ENCODE data around the gene HIF3A. TPM values are rescaled to one million over a fixed set of nuclear protein-coding genes. Genes with fewer than 3 reads are reported as not detected.

Gene HIF3A
- total and polyA plus RNA-seq, 2 donors (not counting 3 experiments of a cell fraction or from before 2014, with no cell fraction given) = 8.1 to 8.5 TPM

- dilution Hi-C loops (cut with MboI; ENCODE audit: extremely low pct_ligation_motif_present, low sequenced_read_pairs) (no loop called here), intact Hi-C loops (cut with micrococcal nuclease) (no loop called here)
- ChIA-PET POLR2A (no interaction called here), CTCF (interaction anchor here (1.3 to 1.5 kb wide), 2 partner anchors 10 to 101 kb away, joined by 3 read pairs; no protein-coding TSS in a partner anchor)
- no peak for DNase-seq (ENCODE audit: low read depth, low spot score)
- Histone ChIP-seq H3K9ac (replicated peaks; ENCODE audit: extremely low read depth, insufficient read depth, low read length) (no peak overlapping the region), H3K4me1 (ENCODE audit: control insufficient read depth, extremely low read depth, insufficient read depth, low read length) (no peaks in the 10 kb centered on the region), H4K20me1 (replicated peaks; ENCODE audit: control insufficient read depth, extremely low read depth, insufficient read depth, low read length) (no peaks in the 10 kb centered on the region), H2AFZ (ENCODE audit: low read depth, low read length) (no peak overlapping the region), H3K36me3 (ENCODE audit: control insufficient read depth in 2 of 2, extremely low read depth in 1 of 2, insufficient read depth in 2 of 2, low read length in 2 of 2) (peaks cover 24 to 34% of the 10 kb centered on the region in 2 experiments), H3K9me1 (replicated peaks; ENCODE audit: control insufficient read depth, extremely low read depth, insufficient read depth, low read length) (no peaks in the 10 kb centered on the region), H3K9me3 (replicated peaks; ENCODE audit: control insufficient read depth, insufficient read depth, low read length) (no peaks in the 10 kb centered on the region), H3K4me2 (ENCODE audit: insufficient read depth, low read length) (no peak overlapping the region), H3K79me2 (ENCODE audit: control insufficient read depth, insufficient read depth, low read length) (peaks cover 19% of the 10 kb centered on the region), H3K4me3 (replicated peaks in 1 of 3; ENCODE audit: insufficient read depth in 1 of 3, low read depth in 1 of 3, low read length in 3 of 3) (no peak overlapping the region), H3K27ac (ENCODE audit: insufficient read depth, low read depth, low read length) (no peak overlapping the region), H3K27me3 (ENCODE audit: control insufficient read depth in 2 of 2, insufficient read depth in 2 of 2, low read length in 2 of 2) (no peaks in the 10 kb centered on the region)
- no TSS peak for BruUV-seq (replicated peaks)
- no peak for TF ChIP-seq POLR2A (IDR thresholded peaks at IDR 0.05; ENCODE audit: low read depth, low read length)
- TF ChIP-seq FOS (IDR thresholded peaks at IDR 0.05; ENCODE audit: borderline replicate concordance, insufficient read depth, low read length) = no peak
- TF ChIP-seq EZH2 (IDR thresholded peaks at IDR 0.05; ENCODE audit: borderline replicate concordance, low read depth, low read length, severe bottlenecking) = no peak
- no peak for TF ChIP-seq MAX (IDR thresholded peaks at IDR 0.05; ENCODE audit: insufficient read depth, insufficient read length)
- no peak for TF ChIP-seq GATA2 (IDR thresholded peaks at IDR 0.05; ENCODE audit: insufficient read depth, insufficient read length, low read depth, low read length)
- TF ChIP-seq MYC (IDR thresholded peaks at IDR 0.05; ENCODE audit: low read depth, low read length) = no peak
- TF ChIP-seq POLR2AphosphoS5 (IDR thresholded peaks at IDR 0.05; ENCODE audit: insufficient read depth, low read depth, low read length) = no peak
- TF ChIP-seq CTCF (IDR thresholded peaks at IDR 0.05; ENCODE audit: extremely low read depth in 1 of 2, insufficient read depth in 1 of 2, low read depth in 1 of 2, low read length in 2 of 2) = no peak
- no peak for FAIRE-seq
Observed at GRCh38 chr19:46381756-46382345, 85.0 kb downstream of the HIF3A start.
